Left ventricle myocardium inferior (tissue), 1 donor: Measurements from ENCODE around the gene PER1. TPM values are rescaled to one million over a fixed set of nuclear protein-coding genes. Genes with fewer than 3 reads are reported as not detected.
A peak's percentile ranks its signal among the peaks of the same experiment; 100 is the strongest.
"Not testable (repeated sequence)": the region's sequence is repeated elsewhere in the genome, so short reads cannot be mapped to it uniquely, and the experiment has no call there.

Experiments
- DNase-seq: peaks from one replicate; pipeline ENCODE4 v3.0.0-alpha.2; 2020
- H3K27ac ChIP-seq: fragments of 200-600 bp; replicated peaks from 2 replicates; pipeline ENCODE4 v1.8.0; 2021
- H3K27me3 ChIP-seq: fragments of 200-600 bp; 2 replicates; pipeline ENCODE4 v1.8.0; 2021; ENCODE audit warnings: low read depth
- H3K36me3 ChIP-seq: fragments of 200-600 bp; 2 replicates; pipeline ENCODE4 v1.8.0; 2021
- H3K4me1 ChIP-seq: fragments of 200-600 bp; 2 replicates; pipeline ENCODE4 v1.8.0; 2021
- H3K4me3 ChIP-seq: fragments of 200-600 bp; 2 replicates; pipeline ENCODE4 v1.8.0; 2021; ENCODE audit warnings: mild to moderate bottlenecking, moderate library complexity
- H3K9me3 ChIP-seq: fragments of 200-600 bp; replicated peaks from 2 replicates; pipeline ENCODE4 v1.8.0; 2021
- CTCF ChIP-seq: fragments of 200-600 bp; IDR thresholded peaks from 2 replicates; pipeline ENCODE4 v1.8.0; 2021; ENCODE audit warnings: antibody characterized with exemption, mild to moderate bottlenecking, borderline replicate concordance
- intact Hi-C: fragments of 100-400 bp; cut with micrococcal nuclease; formaldehyde crosslinking; loops from one replicate; pipeline ENCODE4 v1.11.0; 2022
- total RNA-seq: library from RNA; stranded (reverse); fragmentation: NEBNext Ultra II Directional; extraction: Animal tissue kit (Norgen Biotek cat#: 25700); gene quantifications from one replicate; pipeline ENCODE4 v1.2.1, GENCODE V29; 2021
- donor health status: DM: no; HTN: yes; CAD: no; lungs with severe emphysema.

Gene PER1
- total RNA-seq, 1 donor from 2014 or later: 109 TPM

GRCh38 chr17:8110456-8110804, 41.8 kb downstream of the PER1 start:
- no peak overlapping the region for H3K27ac ChIP-seq
- no peak for TF ChIP-seq CTCF
- intact Hi-C loops: no loop called here
- H3K36me3 ChIP-seq: no peaks in the 10 kb centered on the region
- no peaks in the 10 kb centered on the region for H3K9me3 ChIP-seq
- DNase-seq: no peak
- peaks cover 74% of the 10 kb centered on the region for H3K27me3 ChIP-seq
- H3K4me3 ChIP-seq: peak overlapping the region; percentile 36
- H3K4me1 ChIP-seq: peaks cover 16% of the 10 kb centered on the region

DNA sequence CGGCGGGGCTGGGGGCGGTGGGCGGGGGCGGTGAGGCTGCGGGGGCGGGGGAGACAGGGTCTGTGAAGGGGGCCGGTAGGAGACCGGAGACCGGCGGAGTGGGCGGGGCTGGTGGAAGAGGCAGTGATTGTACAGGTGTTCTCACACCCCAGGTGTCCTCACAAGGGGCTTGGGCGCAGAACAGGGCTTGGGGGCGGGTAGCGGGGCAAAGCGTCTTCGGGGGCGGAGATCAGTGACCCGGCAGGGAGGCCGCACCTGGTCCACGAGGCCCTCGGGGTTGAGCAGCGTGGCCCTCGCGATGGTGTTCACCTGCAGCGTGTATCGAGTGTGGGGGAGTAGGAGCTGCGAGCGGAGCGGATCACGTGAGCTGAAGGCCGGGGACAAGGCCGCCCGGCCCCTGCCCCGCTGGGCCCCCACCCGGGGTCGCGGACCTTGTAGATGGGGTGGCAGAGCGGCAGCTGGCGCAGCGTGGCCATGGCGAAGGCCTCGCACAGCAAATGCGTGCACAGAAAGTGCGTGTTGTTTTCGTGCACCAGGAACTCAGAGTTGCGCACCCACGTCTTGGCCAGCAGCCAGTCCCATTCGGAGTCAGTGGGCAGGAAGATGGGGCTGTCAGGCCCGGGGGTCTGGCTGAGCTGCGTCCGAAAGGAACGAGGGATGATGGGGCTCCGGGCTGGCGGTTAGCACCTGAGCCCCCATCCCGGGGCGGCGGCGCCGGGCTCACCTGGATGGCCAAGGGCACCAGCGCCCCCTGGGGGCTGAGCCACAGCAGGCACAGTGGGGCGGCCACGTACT, 42.3 kb downstream of the PER1 start:
- Histone ChIP-seq H3K36me3 (no peaks in the 10 kb centered on the region), H3K9me3 (no peaks in the 10 kb centered on the region), H3K4me3 (peak overlapping the region; percentile 36), H3K27ac (no peak overlapping the region), H3K4me1 (peaks cover 16% of the 10 kb centered on the region), H3K27me3 (peaks cover 68% of the 10 kb centered on the region)
- peak; percentile 45 for DNase-seq
- TF ChIP-seq CTCF: peak; percentile 83
- intact Hi-C loops: no loop called here

GRCh38 chr17:8108972-8109660, 43.1 kb downstream of the PER1 start:
- Histone ChIP-seq H3K9me3 (no peaks in the 10 kb centered on the region), H3K27me3 (peaks cover 61% of the 10 kb centered on the region), H3K27ac (no peak overlapping the region), H3K4me1 (peaks cover 16% of the 10 kb centered on the region), H3K36me3 (no peaks in the 10 kb centered on the region), H3K4me3 (no peak overlapping the region)
- no peak for TF ChIP-seq CTCF
- intact Hi-C loops: no loop called here
- DNase-seq: no peak

- intact Hi-C loops, H3K36me3 ChIP-seq, DNase-seq, H3K4me3 ChIP-seq, H3K27ac ChIP-seq, H3K9me3 ChIP-seq: not testable (repeated sequence)
- Histone ChIP-seq H3K27me3 (peaks cover 39% of the 10 kb centered on the region), H3K4me1 (peaks cover 16% of the 10 kb centered on the region)
These were observed 45.2 kb downstream of the PER1 start for GRCh38 chr17:8106980-8107379.

- no peaks in the 10 kb centered on the region for H3K36me3 ChIP-seq
- H3K4me1 ChIP-seq: peaks cover 16% of the 10 kb centered on the region
- intact Hi-C loops: no loop called here
- DNase-seq: no peak
- H3K4me3 ChIP-seq: no peak overlapping the region
- H3K9me3 ChIP-seq: no peaks in the 10 kb centered on the region
- H3K27ac ChIP-seq: no peak overlapping the region
- peaks cover 29% of the 10 kb centered on the region for H3K27me3 ChIP-seq
- TF ChIP-seq CTCF: no peak
These were observed 46.2 kb downstream of the PER1 start for GRCh38 chr17:8105957-8106398.

- no peak overlapping the region for H3K27ac ChIP-seq
- no peak for TF ChIP-seq CTCF
- H3K36me3 ChIP-seq: no peaks in the 10 kb centered on the region
- no peak for DNase-seq
- intact Hi-C loops: no loop called here
- H3K9me3 ChIP-seq: no peaks in the 10 kb centered on the region
- H3K27me3 ChIP-seq: peaks cover 19% of the 10 kb centered on the region
- peaks cover 11% of the 10 kb centered on the region for H3K4me1 ChIP-seq
- H3K4me3 ChIP-seq: no peak overlapping the region
These were observed 47.3 kb downstream of the PER1 start for GRCh38 chr17:8104911-8105310.
